Panc1 (cell line): ENCODE measurements around the gene RSPH6A. TPM values are rescaled to one million over a fixed set of nuclear protein-coding genes. Genes with fewer than 3 reads are reported as not detected.
A peak's percentile ranks its signal among the peaks of the same experiment; 100 is the strongest.

Experiments used
- ATAC-seq: fragments of 200-7000 bp; cut with Tn5 transposase; 2 replicates; pipeline ENCODE4 v1.9.1; 2020; ENCODE audit warnings: mild to moderate bottlenecking, moderate library complexity
- BruUV-seq: library from RNA; stranded (reverse); fragments of 400-500 nt; replicated peaks from 2 replicates; lab custom pipeline; 2021; lab: Mats Ljungman, UMichigan
- CTCF ChIA-PET: fragments of 300-600 bp; sonication (Branson Sonifier 250); formaldehyde crosslinking; loops from one replicate; lab custom pipeline; 2022; ENCODE audit warnings: antibody characterized with exemption; lab: Charles Lee
- POLR2A ChIA-PET: fragments of 300-600 bp; sonication (Branson Sonifier 250); formaldehyde crosslinking; loops from one replicate; lab custom pipeline; 2022; ENCODE audit warnings: antibody characterized with exemption; lab: Charles Lee
- DNase-seq: peaks from one replicate; pipeline ENCODE4 v3.0.0-alpha.2; 2010; ENCODE audit warnings: low read depth, low spot score
- H3K27ac ChIP-seq: 2 replicates; pipeline ENCODE4 v1.5.1; 2011; ENCODE audit warnings: mild to moderate bottlenecking, low read length, inconsistent platforms
- H3K27me3 ChIP-seq: fragments of 200-500 bp; sonication (Bioruptor generic); 2 replicates; pipeline ENCODE4 v1.6.0; 2014; ENCODE audit warnings: low read length, inconsistent platforms; ENCODE audit not compliant: control insufficient read depth, insufficient read depth
- H3K36me3 ChIP-seq: fragments of 200-500 bp; sonication (Bioruptor generic); 2 replicates; pipeline ENCODE4 v1.5.1; 2014; ENCODE audit warnings: inconsistent platforms, mild to moderate bottlenecking, low read length, moderate library complexity; ENCODE audit not compliant: control insufficient read depth, insufficient read depth
- H3K4me1 ChIP-seq: 2 replicates; pipeline ENCODE4 v1.5.1; 2011; ENCODE audit warnings: inconsistent platforms, mild to moderate bottlenecking, low read length, moderate library complexity; ENCODE audit not compliant: control insufficient read depth, insufficient read depth
- H3K4me3 ChIP-seq, 2 experiments: 2 replicates each; pipeline ENCODE4 v1.5.1; 2011 to 2012; ENCODE audit warnings: low read depth in 2 of 2, low read length in 2 of 2, mild to moderate bottlenecking in 2 of 2, inconsistent platforms in 1 of 2, moderate library complexity in 1 of 2
- H3K9me3 ChIP-seq: fragments of 200-500 bp; sonication (Bioruptor generic); 2 replicates; pipeline ENCODE4 v1.5.1; 2014; ENCODE audit warnings: low read depth, mild to moderate bottlenecking, inconsistent platforms, low read length, moderate library complexity; ENCODE audit not compliant: control insufficient read depth, insufficient read depth
- POLR2AphosphoS5 ChIP-seq: IDR thresholded peaks from 2 replicates; pipeline ENCODE4 v1.6.1; 2012; ENCODE audit warnings: mild to moderate bottlenecking, low read depth, low read length, moderate library complexity
- SIN3A ChIP-seq: IDR thresholded peaks from 2 replicates; pipeline ENCODE4 v1.6.1; 2012; ENCODE audit warnings: low read depth, mild to moderate bottlenecking, low read length, moderate library complexity, borderline replicate concordance; ENCODE audit not compliant: insufficient read depth
- TCF7L2 ChIP-seq: IDR thresholded peaks from 2 replicates; pipeline ENCODE4 v1.6.1; 2011; ENCODE audit warnings: mild to moderate bottlenecking, low read depth, low read length, inconsistent platforms
- in situ Hi-C: cut with HindIII; loops from 2 replicates; pipeline ENCODE4 v1.10.0; 2016; ENCODE audit warnings: low sequenced_read_pairs, low pct_unique_long_range_greater_than_20kb
- intact Hi-C: fragments of 100-400 bp; cut with micrococcal nuclease; formaldehyde crosslinking; loops from one replicate; pipeline ENCODE4 v1.10.0; 2022; ENCODE audit not compliant: unreplicated experiment
- total RNA-seq: library from RNA; stranded (reverse); gene quantifications from one replicate; pipeline ENCODE4 v1.2.1, GENCODE V29; 2021; ENCODE audit not compliant: unreplicated experiment
- TF ChIP-seq, protein P1 (sequence below): fragments of 450-650 bp; IDR thresholded peaks from 2 replicates; pipeline ENCODE4 v1.5.1; 2017; ENCODE audit warnings: mild to moderate bottlenecking
- TF ChIP-seq, protein P2 (sequence below), 2 experiments: IDR thresholded peaks; 2 replicates each; pipeline ENCODE4 v1.6.1; 2011 to 2012; ENCODE audit warnings: low read depth in 2 of 2, control low read depth in 1 of 2, low read length in 1 of 2, mild to moderate bottlenecking in 1 of 2, moderate library complexity in 1 of 2; ENCODE audit not compliant: insufficient read depth in 1 of 2

The RSPH6A gene
- total RNA-seq, 1 experiment from 2014 or later: not detected

DNA sequence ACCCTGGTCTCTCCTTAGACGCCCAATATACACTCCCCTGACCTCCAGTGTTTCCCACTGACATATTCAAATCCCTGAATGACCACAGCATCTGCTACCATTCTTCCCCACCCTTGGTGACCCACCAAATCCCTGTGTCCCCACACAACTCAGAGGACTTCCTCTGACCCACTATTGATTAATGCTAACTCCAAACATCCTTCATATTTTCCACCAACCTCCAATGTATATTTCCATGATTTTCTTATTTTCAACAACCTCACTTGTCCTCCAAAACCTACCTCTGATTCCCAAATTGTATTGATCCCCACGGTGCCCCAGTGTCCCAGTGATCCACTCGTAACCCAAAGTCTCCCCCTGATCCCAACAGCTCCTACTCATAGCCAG lies 21.9 kb downstream of the RSPH6A start:
- BruUV-seq: no TSS peak
- Histone ChIP-seq H3K27ac (no peak overlapping the region), H3K36me3 (peaks cover 5% of the 10 kb centered on the region), H3K9me3 (no peaks in the 10 kb centered on the region), H3K4me1 (no peaks in the 10 kb centered on the region), H3K27me3 (no peaks in the 10 kb centered on the region), H3K4me3 (peak overlapping the region in 1 of 2 experiments; percentile 33; a peak in 1 of 4 replicates)
- DNase-seq (no peak), ATAC-seq (no peak; the same call in 1 of the 2 replicates)
- POLR2A ChIA-PET: interaction anchor here (0.7 to 1.0 kb wide), 3 partner anchors 10 to 476 kb away, joined by 5 to 6 read pairs (median 5); no protein-coding TSS in a partner anchor
- in situ Hi-C loops: no loop called here
- intact Hi-C loops: no loop called here
- TF ChIP-seq SIN3A (no peak), TCF7L2 (no peak), POLR2AphosphoS5 (no peak)
- TF ChIP-seq, protein P1, sequence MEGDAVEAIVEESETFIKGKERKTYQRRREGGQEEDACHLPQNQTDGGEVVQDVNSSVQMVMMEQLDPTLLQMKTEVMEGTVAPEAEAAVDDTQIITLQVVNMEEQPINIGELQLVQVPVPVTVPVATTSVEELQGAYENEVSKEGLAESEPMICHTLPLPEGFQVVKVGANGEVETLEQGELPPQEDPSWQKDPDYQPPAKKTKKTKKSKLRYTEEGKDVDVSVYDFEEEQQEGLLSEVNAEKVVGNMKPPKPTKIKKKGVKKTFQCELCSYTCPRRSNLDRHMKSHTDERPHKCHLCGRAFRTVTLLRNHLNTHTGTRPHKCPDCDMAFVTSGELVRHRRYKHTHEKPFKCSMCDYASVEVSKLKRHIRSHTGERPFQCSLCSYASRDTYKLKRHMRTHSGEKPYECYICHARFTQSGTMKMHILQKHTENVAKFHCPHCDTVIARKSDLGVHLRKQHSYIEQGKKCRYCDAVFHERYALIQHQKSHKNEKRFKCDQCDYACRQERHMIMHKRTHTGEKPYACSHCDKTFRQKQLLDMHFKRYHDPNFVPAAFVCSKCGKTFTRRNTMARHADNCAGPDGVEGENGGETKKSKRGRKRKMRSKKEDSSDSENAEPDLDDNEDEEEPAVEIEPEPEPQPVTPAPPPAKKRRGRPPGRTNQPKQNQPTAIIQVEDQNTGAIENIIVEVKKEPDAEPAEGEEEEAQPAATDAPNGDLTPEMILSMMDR: no peak
- TF ChIP-seq, protein P2, sequence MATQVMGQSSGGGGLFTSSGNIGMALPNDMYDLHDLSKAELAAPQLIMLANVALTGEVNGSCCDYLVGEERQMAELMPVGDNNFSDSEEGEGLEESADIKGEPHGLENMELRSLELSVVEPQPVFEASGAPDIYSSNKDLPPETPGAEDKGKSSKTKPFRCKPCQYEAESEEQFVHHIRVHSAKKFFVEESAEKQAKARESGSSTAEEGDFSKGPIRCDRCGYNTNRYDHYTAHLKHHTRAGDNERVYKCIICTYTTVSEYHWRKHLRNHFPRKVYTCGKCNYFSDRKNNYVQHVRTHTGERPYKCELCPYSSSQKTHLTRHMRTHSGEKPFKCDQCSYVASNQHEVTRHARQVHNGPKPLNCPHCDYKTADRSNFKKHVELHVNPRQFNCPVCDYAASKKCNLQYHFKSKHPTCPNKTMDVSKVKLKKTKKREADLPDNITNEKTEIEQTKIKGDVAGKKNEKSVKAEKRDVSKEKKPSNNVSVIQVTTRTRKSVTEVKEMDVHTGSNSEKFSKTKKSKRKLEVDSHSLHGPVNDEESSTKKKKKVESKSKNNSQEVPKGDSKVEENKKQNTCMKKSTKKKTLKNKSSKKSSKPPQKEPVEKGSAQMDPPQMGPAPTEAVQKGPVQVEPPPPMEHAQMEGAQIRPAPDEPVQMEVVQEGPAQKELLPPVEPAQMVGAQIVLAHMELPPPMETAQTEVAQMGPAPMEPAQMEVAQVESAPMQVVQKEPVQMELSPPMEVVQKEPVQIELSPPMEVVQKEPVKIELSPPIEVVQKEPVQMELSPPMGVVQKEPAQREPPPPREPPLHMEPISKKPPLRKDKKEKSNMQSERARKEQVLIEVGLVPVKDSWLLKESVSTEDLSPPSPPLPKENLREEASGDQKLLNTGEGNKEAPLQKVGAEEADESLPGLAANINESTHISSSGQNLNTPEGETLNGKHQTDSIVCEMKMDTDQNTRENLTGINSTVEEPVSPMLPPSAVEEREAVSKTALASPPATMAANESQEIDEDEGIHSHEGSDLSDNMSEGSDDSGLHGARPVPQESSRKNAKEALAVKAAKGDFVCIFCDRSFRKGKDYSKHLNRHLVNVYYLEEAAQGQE (IDR thresholded peaks at IDR 0.05; ENCODE audit: insufficient read depth in 1 of 2, low read depth in 2 of 2, low read length in 1 of 2): no peak
- CTCF ChIA-PET: interaction anchor here (0.6 to 0.7 kb wide), 2 partner anchors 156 to 316 kb away, joined by 3 to 4 read pairs; no protein-coding TSS in a partner anchor

DNA sequence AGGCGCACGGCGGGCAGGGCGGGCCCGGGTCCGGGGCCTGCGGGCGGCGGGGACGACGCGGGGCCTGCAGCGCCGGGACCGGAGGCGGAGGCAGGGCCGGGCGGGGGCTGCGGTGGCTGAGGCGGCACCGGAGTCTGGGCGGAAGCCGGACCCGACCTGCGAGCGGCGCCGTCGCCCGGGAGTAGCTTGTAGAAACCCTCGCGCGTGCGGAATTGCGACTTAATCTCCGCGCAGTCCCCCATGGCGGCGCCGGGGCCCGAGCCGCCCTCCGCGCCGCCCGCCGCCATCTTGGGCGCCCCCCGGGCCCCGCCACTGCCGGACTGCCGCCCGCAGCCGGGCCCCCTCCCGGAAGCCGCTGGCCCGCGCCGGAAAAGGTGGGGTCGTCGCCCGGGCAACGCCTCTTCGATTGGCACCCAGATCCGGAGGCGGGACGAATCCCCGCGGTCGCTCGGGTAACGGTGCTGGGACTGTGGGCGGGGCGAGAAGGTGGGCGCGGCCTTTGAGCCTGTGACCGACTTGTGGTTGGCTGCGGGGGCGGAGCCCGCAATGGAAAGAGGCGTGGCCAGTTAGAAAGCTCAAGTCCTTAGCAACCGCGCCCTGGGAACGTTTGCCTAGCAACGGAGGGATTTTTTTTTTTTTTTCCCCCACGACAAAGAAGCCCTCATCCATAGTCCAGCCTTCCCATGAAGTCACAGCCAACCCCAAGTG lies 22.5 kb downstream of the RSPH6A start, which contains the start of gene DMWD:
Gene DMWD, minus strand, starts transcription at position 376 of the 708 bp plus-strand sequence. Its CDS starts 89 bp downstream, at position 287.
- Histone ChIP-seq H3K4me1 (no peaks in the 10 kb centered on the region), H3K36me3 (peaks cover 5% of the 10 kb centered on the region), H3K4me3 (peak within 1 kb of the TSS; percentile 73 to 91), H3K27ac (peak within 1 kb of the TSS; percentile 87), H3K9me3 (no peaks in the 10 kb centered on the region), H3K27me3 (no peaks in the 10 kb centered on the region)
- DNase-seq (peak; percentile 75), ATAC-seq (peak; percentile 98)
- no TSS peak for BruUV-seq
- ChIA-PET POLR2A (interaction anchor here (0.7 to 1.0 kb wide), 3 partner anchors 10 to 476 kb away, joined by 5 to 6 read pairs (median 5); no protein-coding TSS in a partner anchor), CTCF (interaction anchor here (0.6 to 0.7 kb wide), 2 partner anchors 156 to 316 kb away, joined by 3 to 4 read pairs; no protein-coding TSS in a partner anchor)
- intact Hi-C loops (no loop called here), in situ Hi-C loops (no loop called here)
- TF ChIP-seq SIN3A (no peak), POLR2AphosphoS5 (peak; percentile 45; the same call in 1 of the 2 replicates)
